ENCODE results near the gene GEMIN7.

DNA sequence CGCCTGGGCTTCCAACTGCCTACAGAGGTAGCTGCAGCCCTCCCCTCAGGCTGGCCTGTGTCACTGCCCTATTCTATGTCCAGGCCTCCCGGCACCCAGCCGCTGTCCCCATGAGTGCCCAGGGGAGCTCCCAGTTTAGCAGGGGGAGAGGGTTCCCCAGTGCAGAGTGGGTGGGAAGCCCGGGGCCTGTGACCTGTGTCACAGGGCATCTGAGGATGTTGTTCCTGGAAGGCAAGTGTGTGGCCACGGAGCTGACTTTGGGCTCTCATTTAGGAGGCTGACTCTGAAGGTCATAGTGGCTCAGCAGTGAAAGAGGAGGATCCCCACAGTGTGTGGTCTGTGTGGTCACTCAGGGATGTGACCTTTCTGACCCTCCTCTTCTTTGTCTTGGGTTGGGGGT lies 39.0 kb downstream of the GEMIN7 start:
- TF ChIP-seq, protein P1, sequence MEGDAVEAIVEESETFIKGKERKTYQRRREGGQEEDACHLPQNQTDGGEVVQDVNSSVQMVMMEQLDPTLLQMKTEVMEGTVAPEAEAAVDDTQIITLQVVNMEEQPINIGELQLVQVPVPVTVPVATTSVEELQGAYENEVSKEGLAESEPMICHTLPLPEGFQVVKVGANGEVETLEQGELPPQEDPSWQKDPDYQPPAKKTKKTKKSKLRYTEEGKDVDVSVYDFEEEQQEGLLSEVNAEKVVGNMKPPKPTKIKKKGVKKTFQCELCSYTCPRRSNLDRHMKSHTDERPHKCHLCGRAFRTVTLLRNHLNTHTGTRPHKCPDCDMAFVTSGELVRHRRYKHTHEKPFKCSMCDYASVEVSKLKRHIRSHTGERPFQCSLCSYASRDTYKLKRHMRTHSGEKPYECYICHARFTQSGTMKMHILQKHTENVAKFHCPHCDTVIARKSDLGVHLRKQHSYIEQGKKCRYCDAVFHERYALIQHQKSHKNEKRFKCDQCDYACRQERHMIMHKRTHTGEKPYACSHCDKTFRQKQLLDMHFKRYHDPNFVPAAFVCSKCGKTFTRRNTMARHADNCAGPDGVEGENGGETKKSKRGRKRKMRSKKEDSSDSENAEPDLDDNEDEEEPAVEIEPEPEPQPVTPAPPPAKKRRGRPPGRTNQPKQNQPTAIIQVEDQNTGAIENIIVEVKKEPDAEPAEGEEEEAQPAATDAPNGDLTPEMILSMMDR (IDR thresholded peaks at IDR 0.05): no peak
- TF ChIP-seq POLR2AphosphoS5 (IDR thresholded peaks at IDR 0.05): no peak

All from transverse colon (tissue), 4 donors.